ENCODE data around the gene LFNG.

DNA sequence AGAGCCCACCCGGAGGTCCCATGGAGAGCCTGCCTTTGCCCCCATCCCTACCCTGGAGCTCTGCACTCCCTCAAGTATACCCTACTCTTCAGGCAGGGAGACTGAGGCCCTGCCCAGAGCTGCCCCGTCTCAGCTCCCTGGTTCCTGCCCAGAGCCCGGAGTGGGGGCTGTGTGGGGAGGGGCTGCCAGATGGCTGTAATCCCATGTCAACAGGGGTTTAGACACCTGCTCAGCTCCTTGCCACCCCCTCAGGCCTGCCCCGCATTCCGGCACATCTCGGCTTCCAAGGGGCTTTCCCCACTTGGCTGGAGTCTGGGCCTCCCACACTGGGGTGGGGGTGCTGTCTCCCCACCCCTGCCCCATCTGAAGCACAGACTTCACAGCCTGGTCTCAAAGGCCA is 20.9 kb upstream of the LFNG start:
- TF ChIP-seq SP1 (IDR thresholded peaks at IDR 0.05), result no peak
- TF ChIP-seq, protein P1, sequence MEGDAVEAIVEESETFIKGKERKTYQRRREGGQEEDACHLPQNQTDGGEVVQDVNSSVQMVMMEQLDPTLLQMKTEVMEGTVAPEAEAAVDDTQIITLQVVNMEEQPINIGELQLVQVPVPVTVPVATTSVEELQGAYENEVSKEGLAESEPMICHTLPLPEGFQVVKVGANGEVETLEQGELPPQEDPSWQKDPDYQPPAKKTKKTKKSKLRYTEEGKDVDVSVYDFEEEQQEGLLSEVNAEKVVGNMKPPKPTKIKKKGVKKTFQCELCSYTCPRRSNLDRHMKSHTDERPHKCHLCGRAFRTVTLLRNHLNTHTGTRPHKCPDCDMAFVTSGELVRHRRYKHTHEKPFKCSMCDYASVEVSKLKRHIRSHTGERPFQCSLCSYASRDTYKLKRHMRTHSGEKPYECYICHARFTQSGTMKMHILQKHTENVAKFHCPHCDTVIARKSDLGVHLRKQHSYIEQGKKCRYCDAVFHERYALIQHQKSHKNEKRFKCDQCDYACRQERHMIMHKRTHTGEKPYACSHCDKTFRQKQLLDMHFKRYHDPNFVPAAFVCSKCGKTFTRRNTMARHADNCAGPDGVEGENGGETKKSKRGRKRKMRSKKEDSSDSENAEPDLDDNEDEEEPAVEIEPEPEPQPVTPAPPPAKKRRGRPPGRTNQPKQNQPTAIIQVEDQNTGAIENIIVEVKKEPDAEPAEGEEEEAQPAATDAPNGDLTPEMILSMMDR (IDR thresholded peaks at IDR 0.05; ENCODE audit: low read depth, low read length, missing input control), result no peak
- TF ChIP-seq, protein P2, sequence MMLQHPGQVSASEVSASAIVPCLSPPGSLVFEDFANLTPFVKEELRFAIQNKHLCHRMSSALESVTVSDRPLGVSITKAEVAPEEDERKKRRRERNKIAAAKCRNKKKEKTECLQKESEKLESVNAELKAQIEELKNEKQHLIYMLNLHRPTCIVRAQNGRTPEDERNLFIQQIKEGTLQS (IDR thresholded peaks at IDR 0.05), result no peak
- TF ChIP-seq NR2F2 (IDR thresholded peaks at IDR 0.05), result no peak
- TF ChIP-seq TAF1 (conservative IDR thresholded peaks at IDR 0.05), result no peak
- TF ChIP-seq YY1 (IDR thresholded peaks at IDR 0.05), result no peak
- no peak for TF ChIP-seq RXRA (IDR thresholded peaks at IDR 0.05)
- TF ChIP-seq RAD21 (IDR thresholded peaks at IDR 0.05), result no peak
- no peak for TF ChIP-seq FOXA1 (IDR thresholded peaks at IDR 0.05)
- TF ChIP-seq, protein P3, sequence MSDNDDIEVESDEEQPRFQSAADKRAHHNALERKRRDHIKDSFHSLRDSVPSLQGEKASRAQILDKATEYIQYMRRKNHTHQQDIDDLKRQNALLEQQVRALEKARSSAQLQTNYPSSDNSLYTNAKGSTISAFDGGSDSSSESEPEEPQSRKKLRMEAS (IDR thresholded peaks at IDR 0.05), result no peak
- no peak for TF ChIP-seq HNF4A (conservative IDR thresholded peaks at IDR 0.05)
- TF ChIP-seq, protein P4, sequence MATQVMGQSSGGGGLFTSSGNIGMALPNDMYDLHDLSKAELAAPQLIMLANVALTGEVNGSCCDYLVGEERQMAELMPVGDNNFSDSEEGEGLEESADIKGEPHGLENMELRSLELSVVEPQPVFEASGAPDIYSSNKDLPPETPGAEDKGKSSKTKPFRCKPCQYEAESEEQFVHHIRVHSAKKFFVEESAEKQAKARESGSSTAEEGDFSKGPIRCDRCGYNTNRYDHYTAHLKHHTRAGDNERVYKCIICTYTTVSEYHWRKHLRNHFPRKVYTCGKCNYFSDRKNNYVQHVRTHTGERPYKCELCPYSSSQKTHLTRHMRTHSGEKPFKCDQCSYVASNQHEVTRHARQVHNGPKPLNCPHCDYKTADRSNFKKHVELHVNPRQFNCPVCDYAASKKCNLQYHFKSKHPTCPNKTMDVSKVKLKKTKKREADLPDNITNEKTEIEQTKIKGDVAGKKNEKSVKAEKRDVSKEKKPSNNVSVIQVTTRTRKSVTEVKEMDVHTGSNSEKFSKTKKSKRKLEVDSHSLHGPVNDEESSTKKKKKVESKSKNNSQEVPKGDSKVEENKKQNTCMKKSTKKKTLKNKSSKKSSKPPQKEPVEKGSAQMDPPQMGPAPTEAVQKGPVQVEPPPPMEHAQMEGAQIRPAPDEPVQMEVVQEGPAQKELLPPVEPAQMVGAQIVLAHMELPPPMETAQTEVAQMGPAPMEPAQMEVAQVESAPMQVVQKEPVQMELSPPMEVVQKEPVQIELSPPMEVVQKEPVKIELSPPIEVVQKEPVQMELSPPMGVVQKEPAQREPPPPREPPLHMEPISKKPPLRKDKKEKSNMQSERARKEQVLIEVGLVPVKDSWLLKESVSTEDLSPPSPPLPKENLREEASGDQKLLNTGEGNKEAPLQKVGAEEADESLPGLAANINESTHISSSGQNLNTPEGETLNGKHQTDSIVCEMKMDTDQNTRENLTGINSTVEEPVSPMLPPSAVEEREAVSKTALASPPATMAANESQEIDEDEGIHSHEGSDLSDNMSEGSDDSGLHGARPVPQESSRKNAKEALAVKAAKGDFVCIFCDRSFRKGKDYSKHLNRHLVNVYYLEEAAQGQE (IDR thresholded peaks at IDR 0.05), result no peak
